GM10266 (cell line): ENCODE data around the gene PTGIS.
A peak's percentile ranks its signal among the peaks of the same experiment; 100 is the strongest.

Experiments
- DNase-seq: peaks from one replicate; pipeline ENCODE4 v3.0.0; 2012; ENCODE audit errors: extremely low spot score
- TF ChIP-seq, protein P1 (sequence below): IDR thresholded peaks from 2 replicates; pipeline ENCODE4 v1.5.1; 2012; ENCODE audit warnings: mild to moderate bottlenecking, low read depth; ENCODE audit not compliant: control insufficient read depth, insufficient read depth; ENCODE audit errors: missing control alignments

Gene PTGIS

DNA sequence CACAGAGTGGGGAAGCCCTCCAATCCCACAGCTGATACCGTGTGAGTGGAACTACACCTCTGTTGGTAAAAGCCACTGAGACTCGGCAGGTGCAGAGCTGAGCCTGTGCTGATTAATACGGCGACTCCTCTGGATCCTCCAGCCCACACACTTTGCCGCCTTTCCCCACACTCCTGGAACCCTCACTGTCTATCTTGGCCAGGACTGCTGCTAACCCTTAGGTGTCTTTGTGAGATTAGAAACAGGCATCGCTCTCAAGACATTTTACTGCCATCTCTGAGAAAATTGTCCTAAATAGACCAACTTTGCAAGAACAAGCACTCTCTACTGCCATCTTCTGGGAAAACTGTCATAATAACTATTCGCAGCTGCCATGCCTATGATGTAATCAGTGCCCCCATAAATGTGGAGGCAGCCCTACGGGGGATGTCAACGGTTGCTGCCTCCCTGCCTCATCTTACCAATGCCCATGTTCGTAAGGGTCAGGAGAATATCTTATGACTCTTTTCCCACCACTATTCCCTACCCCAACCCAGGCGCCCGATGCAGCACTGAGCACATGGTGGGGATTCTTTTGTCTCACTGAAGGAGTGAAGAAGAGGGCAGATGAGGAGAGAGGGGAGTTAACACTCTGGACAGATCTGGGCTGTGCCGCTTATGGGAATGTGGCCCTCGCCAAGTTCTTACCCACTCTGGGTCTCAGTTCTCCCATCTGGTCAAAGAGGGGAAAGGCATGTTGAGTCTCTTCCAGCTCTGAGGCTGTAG lies 59.3 kb downstream of the PTGIS start:
- peak; percentile 53 for DNase-seq
- TF ChIP-seq, protein P1, sequence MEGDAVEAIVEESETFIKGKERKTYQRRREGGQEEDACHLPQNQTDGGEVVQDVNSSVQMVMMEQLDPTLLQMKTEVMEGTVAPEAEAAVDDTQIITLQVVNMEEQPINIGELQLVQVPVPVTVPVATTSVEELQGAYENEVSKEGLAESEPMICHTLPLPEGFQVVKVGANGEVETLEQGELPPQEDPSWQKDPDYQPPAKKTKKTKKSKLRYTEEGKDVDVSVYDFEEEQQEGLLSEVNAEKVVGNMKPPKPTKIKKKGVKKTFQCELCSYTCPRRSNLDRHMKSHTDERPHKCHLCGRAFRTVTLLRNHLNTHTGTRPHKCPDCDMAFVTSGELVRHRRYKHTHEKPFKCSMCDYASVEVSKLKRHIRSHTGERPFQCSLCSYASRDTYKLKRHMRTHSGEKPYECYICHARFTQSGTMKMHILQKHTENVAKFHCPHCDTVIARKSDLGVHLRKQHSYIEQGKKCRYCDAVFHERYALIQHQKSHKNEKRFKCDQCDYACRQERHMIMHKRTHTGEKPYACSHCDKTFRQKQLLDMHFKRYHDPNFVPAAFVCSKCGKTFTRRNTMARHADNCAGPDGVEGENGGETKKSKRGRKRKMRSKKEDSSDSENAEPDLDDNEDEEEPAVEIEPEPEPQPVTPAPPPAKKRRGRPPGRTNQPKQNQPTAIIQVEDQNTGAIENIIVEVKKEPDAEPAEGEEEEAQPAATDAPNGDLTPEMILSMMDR, result peak; percentile 48

DNA sequence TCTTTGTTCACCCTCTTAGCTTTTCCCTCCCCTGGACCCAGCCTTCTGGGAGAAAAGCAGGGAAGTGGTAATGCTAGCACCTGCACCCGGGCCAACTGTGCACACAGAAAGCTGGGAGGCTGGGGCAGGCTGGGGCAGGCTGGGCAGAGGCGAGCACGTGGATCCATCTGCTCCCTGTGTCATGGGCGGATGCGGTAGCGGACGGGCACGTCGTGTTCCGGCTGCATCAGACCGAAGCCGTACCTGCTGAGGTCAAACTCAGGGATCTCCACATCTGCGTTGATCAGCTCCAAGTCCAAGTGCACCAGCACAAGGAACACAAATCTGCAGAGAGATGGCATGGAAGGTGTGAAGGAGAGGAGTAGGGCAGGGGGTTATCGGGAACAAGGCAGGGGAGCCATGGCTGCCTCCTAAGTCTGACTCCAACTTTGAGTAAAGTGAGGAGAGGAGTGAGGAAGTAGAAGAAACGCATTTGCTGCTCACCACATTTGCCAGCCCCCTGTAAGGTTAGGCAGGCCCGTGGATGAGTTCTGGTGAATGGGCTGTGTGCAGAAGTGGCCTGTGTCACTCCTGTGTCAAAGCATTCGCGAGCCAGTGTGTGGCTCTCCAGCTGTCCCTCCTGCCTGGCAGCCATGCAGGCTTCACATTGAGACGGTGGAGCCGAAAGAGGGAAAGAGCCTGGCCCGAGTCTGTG lies 60.0 kb downstream of the PTGIS start:
- DNase-seq, result no peak
- TF ChIP-seq, protein P1, result no peak

DNA sequence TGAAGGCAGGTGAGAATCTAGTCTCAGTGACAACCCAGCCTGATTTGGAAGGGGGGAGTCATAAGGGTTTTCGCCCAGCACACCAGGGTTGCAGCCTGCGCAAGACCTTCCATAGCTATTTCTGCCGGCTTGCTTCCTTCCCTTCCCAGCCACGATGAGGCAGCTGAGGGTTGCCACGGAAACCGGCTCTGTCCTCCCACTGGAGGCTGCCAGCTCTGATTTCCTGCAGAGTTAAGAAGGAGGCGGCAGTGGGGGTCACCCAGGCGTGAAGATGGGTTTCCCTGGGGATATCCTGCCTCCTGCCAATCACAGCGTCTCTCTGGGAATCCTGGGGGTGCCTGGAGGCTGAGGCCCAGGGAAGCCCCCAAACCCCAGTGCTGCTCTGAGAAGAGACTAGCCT lies 62.4 kb downstream of the PTGIS start:
- no peak for DNase-seq
- TF ChIP-seq, protein P1, result no peak

DNA sequence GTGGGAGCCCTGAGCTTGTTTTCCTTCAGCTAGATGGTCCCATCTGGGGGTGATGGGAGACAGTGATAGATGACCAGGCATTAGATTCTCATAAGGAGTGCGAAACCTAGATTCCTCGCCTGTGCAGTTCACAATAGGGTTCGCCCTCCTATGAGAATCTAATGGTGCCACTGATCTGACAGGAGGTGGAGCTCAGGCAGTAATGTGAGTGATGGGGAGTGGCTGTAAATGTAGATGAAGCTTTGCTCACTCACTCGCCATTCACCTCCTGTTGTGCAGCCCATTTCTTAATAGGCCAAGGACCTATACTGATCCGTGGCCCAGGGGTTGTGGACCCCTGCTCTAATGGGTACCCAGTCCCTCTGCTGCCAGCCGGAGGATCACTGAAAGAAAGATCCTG lies 64.8 kb downstream of the PTGIS start:
- TF ChIP-seq, protein P1, result no peak
- DNase-seq, result no peak

DNA sequence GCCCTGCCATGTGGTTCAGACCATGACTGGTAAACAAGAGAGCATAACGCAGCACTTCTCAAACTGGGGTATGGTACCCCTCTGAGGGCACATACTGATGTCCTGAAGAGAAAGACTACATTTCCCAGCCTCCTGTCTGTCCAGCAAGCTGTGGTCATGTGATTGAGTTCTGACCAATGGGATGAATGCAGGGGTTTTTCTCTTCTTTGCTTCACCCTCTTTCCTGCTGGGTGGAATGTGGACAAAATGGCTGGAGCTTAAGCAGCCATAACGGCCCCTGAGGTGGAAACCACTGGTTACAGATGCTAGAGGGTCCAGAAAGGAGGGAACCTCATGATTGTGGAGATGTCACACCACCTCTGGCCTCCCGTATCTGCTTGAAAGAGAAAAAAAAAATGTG lies 66.0 kb downstream of the PTGIS start:
- no peak for DNase-seq
- TF ChIP-seq, protein P1, result no peak

DNA sequence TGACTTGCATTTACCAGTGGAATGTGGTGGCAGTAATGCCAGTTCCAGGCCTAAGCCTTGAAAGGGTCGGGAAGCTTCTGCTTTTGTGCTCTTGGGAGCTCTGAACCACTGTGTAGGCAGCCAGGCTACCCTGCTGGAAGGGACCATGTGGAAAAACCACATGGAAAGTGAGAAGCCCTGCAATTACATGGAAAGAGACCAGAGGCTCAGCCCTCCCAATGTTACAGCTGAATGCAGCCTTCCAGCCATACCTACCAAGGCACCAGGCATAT lies 70.6 kb downstream of the PTGIS start:
- no peak for DNase-seq
- TF ChIP-seq, protein P1, result no peak

DNA sequence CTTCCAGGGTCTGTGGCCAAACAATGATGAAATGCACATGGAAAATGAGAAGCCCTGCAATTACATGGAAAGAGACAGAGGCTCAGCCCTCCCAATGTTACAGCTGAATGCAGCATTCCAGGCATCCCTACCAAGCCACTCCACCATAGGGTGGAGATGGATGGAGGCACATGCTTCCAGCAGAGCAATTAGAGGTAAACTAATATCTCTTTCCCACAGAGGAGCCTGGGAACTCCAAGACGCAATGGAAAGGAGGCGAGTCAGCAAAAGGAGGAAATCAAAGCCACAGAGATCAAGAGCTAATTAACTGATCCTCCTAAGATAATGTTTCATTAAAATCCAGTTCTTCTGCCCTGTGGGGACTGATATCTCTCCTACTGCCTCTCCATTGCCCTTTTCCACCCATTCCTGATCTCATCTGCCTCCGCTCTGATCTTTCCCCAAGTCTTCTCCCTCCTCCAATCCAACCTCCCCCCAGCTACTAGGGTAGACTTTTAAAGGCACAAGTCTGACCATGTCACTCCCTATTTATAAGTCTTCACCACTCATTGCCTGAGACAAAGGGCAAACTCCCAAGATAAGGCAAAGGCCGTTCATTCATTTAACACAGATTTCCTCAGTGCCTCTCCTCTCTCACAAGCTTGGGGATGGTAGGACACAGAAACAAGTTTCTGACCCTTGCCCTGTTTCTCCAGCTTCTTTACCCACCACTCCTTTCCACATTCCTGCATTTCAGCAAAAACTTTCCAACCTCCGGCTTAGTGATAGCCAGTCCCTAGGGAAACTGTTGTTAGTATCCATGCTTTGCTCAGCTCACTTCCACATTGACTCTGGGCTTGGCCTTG lies 71.2 kb downstream of the PTGIS start:
- DNase-seq, result no peak
- TF ChIP-seq, protein P1, result no peak
